Vagina (tissue), 2 donors: ENCODE results near the gene CST9L.

Experiments used
- CTCF ChIP-seq, 3 experiments: fragments of 450-650 bp in 2 of 3; fragments of 200-600 bp in 1 of 3; sonication (generic) in 1 of 3; IDR thresholded peaks; one replicate each; pipeline ENCODE4 v1.5.1; 2017 to 2019; ENCODE audit warnings: antibody characterized with exemption in 3 of 3, mild to moderate bottlenecking in 2 of 3, moderate library complexity in 2 of 3
- POLR2A ChIP-seq, 2 donors: fragments of 450-650 bp; IDR thresholded peaks; one replicate each; pipeline ENCODE4 v1.6.1; 2017; ENCODE audit warnings: antibody characterized with exemption in 2 of 2, mild to moderate bottlenecking in 2 of 2, moderate library complexity in 2 of 2
- POLR2AphosphoS5 ChIP-seq, 2 donors: sonication (generic); formaldehyde crosslinking; IDR thresholded peaks; one replicate each; pipeline ENCODE4 v1.9.0; 2017; ENCODE audit warnings: antibody characterized with exemption in 2 of 2, mild to moderate bottlenecking in 2 of 2, low read depth in 1 of 2; ENCODE audit not compliant: insufficient read depth in 1 of 2

GRCh38 chr20:23551786-23552185 lies 16.5 kb downstream of the CST9L start:
- TF ChIP-seq CTCF (IDR thresholded peaks at IDR 0.05) (no peak), POLR2A (IDR thresholded peaks at IDR 0.05) (no peak), POLR2AphosphoS5 (IDR thresholded peaks at IDR 0.05; ENCODE audit: insufficient read depth in 1 of 2, low read depth in 1 of 2) (no peak)
